GM12872 (cell line): ENCODE data around the gene MTCL1.

Source experiments
- CTCF ChIP-seq: IDR thresholded peaks from 3 replicates; pipeline ENCODE4 v1.5.1; 2011; ENCODE audit warnings: low read depth, mild to moderate bottlenecking, low read length, moderate library complexity; ENCODE audit not compliant: insufficient read depth

The MTCL1 gene

DNA sequence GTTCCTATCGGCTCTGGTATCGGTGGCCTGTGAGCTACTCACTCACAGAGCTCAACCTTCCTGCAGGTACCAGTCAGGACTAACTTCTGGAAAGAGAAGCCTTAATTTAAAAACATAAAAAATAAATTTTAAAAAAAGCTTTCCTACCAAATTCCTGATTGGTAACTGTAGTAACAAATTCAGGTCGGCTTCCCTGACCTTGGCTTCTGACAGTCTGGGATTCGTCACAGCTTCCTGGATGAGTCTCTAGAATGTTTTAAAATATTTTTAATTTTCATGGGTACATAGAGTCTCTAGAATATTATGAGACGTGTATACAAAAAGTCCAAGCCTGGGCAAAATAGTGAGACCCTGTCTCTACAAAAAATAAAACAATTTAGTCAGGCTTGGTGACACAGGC, 45.0 kb upstream of the MTCL1 start:
- no peak for TF ChIP-seq CTCF

GRCh38 chr18:8661754-8662559, 43.4 kb upstream of the MTCL1 start:
- TF ChIP-seq CTCF: no peak

- TF ChIP-seq CTCF: no peak
These were observed 42.6 kb upstream of the MTCL1 start for GRCh38 chr18:8662560-8663255.

DNA sequence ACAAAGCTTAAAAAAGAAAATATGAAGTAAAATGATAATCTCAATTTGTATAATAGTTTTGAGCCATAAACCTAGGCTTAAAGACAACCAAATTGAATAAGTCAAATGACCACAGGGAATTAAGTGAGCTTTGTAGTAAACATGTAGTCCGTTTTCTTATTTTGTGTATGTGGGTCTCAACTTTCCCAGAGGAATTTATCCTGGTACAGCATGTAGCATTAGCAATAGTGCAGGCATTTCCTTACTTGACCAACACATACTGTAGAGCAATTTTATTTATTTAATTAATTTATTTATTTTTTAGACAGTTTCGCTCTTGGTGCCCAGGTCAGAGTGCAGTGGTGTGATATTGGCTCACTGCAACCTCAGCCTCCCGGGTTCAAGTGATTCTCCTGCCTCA, 37.5 kb upstream of the MTCL1 start:
- no peak for TF ChIP-seq CTCF

DNA sequence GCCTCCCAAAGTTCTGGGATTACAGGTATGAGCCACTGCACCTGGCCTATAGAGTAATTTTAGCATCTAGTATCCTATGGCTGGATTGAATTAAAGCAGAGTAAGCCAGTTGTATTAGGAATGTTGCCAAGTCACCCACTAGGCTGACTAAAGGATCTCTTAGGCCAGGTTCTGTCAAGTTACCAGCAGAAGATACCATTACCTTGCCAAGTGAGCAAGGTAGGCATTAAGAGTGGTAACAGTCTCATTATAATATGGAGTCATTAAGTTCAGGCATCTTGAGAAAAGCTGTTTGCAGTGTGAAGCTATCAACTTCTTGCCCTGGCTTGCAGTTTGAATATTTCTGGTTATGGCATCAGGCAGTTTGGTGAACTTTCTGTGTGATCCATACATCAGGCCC, 37.0 kb upstream of the MTCL1 start:
- no peak for TF ChIP-seq CTCF

DNA sequence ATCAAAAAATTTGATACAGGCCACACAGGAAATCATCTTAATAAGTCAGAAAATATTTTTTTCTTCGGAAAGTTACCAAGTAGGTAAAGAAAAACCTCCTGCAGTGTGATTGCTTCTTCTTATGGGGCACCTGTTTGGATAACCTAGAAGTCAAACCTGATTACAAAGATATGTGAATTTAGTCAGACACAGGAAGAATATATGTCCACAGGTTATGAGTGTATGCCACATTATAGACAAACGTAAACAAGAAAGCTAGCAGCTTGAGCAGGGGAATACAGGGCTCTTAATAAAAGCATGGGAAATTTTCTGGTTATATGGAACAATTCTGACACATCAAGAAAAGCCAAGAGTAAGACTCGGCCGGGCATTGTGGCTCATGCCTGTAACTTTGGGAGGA, 35.8 kb upstream of the MTCL1 start:
- TF ChIP-seq CTCF: no peak

- no peak for TF ChIP-seq CTCF
These were observed 31.8 kb upstream of the MTCL1 start for GRCh38 chr18:8673256-8674209.
